HG02588 (cell line): ENCODE results near the gene EIF3I.
A peak's percentile ranks its signal among the peaks of the same experiment; 100 is the strongest.

Source experiments
- ATAC-seq: cut with Tn5 transposase; IDR thresholded peaks from one replicate; pipeline ENCODE4 v1.9.1; 2021; ENCODE audit warnings: mild to moderate bottlenecking, moderate library complexity; ENCODE audit not compliant: unreplicated experiment

EIF3I gene

GRCh38 chr1:32221980-32222755 lies at the start of gene EIF3I, which contains the start of gene TMEM234:
Gene EIF3I, plus strand, starts transcription at chr1:32222407. Its CDS starts 35 bp downstream, at chr1:32222442.
Gene TMEM234, minus strand, starts transcription at chr1:32222353. Its CDS starts 31 bp downstream, at chr1:32222322.
- ATAC-seq, result peak; percentile 84

GRCh38 chr1:32172621-32173245 lies 49.5 kb upstream of the EIF3I start:
- no peak for ATAC-seq

- no peak for ATAC-seq
Measured at GRCh38 chr1:32178380-32179192, 43.6 kb upstream of the EIF3I start.

GRCh38 chr1:32179193-32179442 lies 43.1 kb upstream of the EIF3I start:
- no peak for ATAC-seq

- peak; percentile 83 for ATAC-seq
Measured at GRCh38 chr1:32179443-32180185, 42.6 kb upstream of the EIF3I start, which contains the start of gene TXLNA. Gene TXLNA, plus strand, starts transcription at chr1:32179675. Its CDS starts 671 bp downstream, at chr1:32180346.

- ATAC-seq, result peak; percentile 17
Measured at GRCh38 chr1:32180186-32181060, 41.8 kb upstream of the EIF3I start.

GRCh38 chr1:32181065-32181464 lies 41.1 kb upstream of the EIF3I start:
- ATAC-seq, result no peak

- no peak for ATAC-seq
Measured at GRCh38 chr1:32181563-32181962, 40.6 kb upstream of the EIF3I start.

- ATAC-seq, result no peak
Measured at GRCh38 chr1:32182060-32182459, 40.1 kb upstream of the EIF3I start.

- no peak for ATAC-seq
Measured at GRCh38 chr1:32184650-32185049, 37.6 kb upstream of the EIF3I start.

- ATAC-seq, result no peak
Measured at GRCh38 chr1:32186077-32186476, 36.1 kb upstream of the EIF3I start.

GRCh38 chr1:32186491-32186890 lies 35.7 kb upstream of the EIF3I start:
- no peak for ATAC-seq

- no peak for ATAC-seq
Measured at GRCh38 chr1:32187850-32188249, 34.4 kb upstream of the EIF3I start.

GRCh38 chr1:32192220-32192948 lies 29.8 kb upstream of the EIF3I start:
- ATAC-seq, result no peak

GRCh38 chr1:32194984-32195383 lies 27.2 kb upstream of the EIF3I start:
- ATAC-seq, result no peak

- no peak for ATAC-seq
Measured at GRCh38 chr1:32195531-32195930, 26.7 kb upstream of the EIF3I start.

- ATAC-seq, result no peak
Measured at GRCh38 chr1:32195972-32196823, 26.0 kb upstream of the EIF3I start.

- ATAC-seq, result no peak
Measured at GRCh38 chr1:32197074-32197473, 25.1 kb upstream of the EIF3I start.
